Measurements from ENCODE around the gene FBXO48. TPM values are rescaled to one million over a fixed set of nuclear protein-coding genes. Genes with fewer than 3 reads are reported as not detected.

Gene FBXO48
- total RNA-seq, 1 donor = 0.99 TPM

- TF ChIP-seq CTCF (IDR thresholded peaks at IDR 0.05; ENCODE audit: insufficient read depth, low read length) = no peak
- DNase-seq (ENCODE audit: low read depth) = no peak
- H3K4me3 ChIP-seq (ENCODE audit: low read depth, low read length) = no peak overlapping the region
Observed at GRCh38 chr2:68411397-68412126, 55.5 kb downstream of the FBXO48 start.

Other genes starting within 250 kb of the FBXO48 start
- 10.6 and 38.6 TPM in 2 replicates for gene PPP3R1, start 214.8 kb downstream of the FBXO48 start, total RNA-seq (ENCODE audit: low replicate concordance)
- gene CNRIP1, start 147.3 kb downstream of the FBXO48 start, total RNA-seq (ENCODE audit: low replicate concordance) = 40.0 and 46.9 TPM in 2 replicates
- under 0.01 TPM in 1 of 2 replicates, not detected in the other for gene PLEK, start 102.0 kb downstream of the FBXO48 start, total RNA-seq (ENCODE audit: low replicate concordance)
- gene APLF, start 291 bp upstream of the FBXO48 start, total RNA-seq (ENCODE audit: low replicate concordance) = 4.3 and 6.8 TPM in 2 replicates
- gene PROKR1, start 176.3 kb upstream of the FBXO48 start, total RNA-seq (ENCODE audit: low replicate concordance) = not detected in 2 replicates